Measurements from ENCODE around the gene KRT83. TPM values are rescaled to one million over a fixed set of nuclear protein-coding genes. Genes with fewer than 3 reads are reported as not detected.

KRT83 gene
- polyA plus RNA-seq, 3 donors, result not detected

GRCh38 chr12:52356762-52357580, 35.8 kb upstream of the KRT83 start:
- Histone ChIP-seq H3K4me1 (ENCODE audit: control insufficient read depth in 1 of 2, insufficient read depth in 2 of 2, low read length in 2 of 2) (no peaks in the 10 kb centered on the region), H3K4me2 (replicated peaks; ENCODE audit: extremely low read depth, low read length, poor library complexity, severe bottlenecking) (no peak overlapping the region), H3K36me3 (replicated peaks in 1 of 2; ENCODE audit: control insufficient read depth in 1 of 2, insufficient read depth in 2 of 2, low read length in 2 of 2) (no peaks in the 10 kb centered on the region), H3K27ac (ENCODE audit: low read depth in 1 of 2, low read length in 2 of 2) (no peak overlapping the region), H3K9me3 (replicated peaks in 1 of 2; ENCODE audit: control insufficient read depth in 1 of 2, insufficient read depth in 1 of 2, low read length in 2 of 2) (no peaks in the 10 kb centered on the region), H3K79me2 (ENCODE audit: insufficient read depth, low read length) (no peaks in the 10 kb centered on the region), H4K20me1 (ENCODE audit: insufficient read depth, low read length) (no peaks in the 10 kb centered on the region), H2AFZ (ENCODE audit: insufficient read depth, low read depth, low read length, poor library complexity, severe bottlenecking) (no peak overlapping the region), H3K4me3 (replicated peaks in 1 of 3; ENCODE audit: low read depth in 2 of 3, low read length in 3 of 3) (no peak overlapping the region), H3K27me3 (ENCODE audit: control insufficient read depth in 2 of 2, insufficient read depth in 2 of 2, low read length in 2 of 2) (no peaks in the 10 kb centered on the region), H3K9ac (ENCODE audit: insufficient read depth, low read length, poor library complexity, severe bottlenecking) (no peak overlapping the region)
- Mint-ChIP-seq H3K36me3 (no peaks in the 10 kb centered on the region), H3K27ac (no peak overlapping the region), H3K9me3 (no peaks in the 10 kb centered on the region), H3K4me3 (no peak overlapping the region), H3K4me1 (peaks cover 6% of the 10 kb centered on the region), H3K27me3 (ENCODE audit: low read depth in 3 of 3) (peaks cover 0 to 14% (median 3%) of the 10 kb centered on the region in 3 donors)
- intact Hi-C loops (cut with micrococcal nuclease), result no loop called here
- TF ChIP-seq CTCF (IDR thresholded peaks at IDR 0.05), result no peak
- 97% methylated on average over 16 of the region's 20 CpGs for WGBS (ENCODE audit: insufficient coverage)
- no peak for DNase-seq

- intact Hi-C loops (cut with micrococcal nuclease), result no loop called here
- H3K36me3 Mint-ChIP-seq, result no peaks in the 10 kb centered on the region
Observed at GRCh38 chr12:52356031-52356761, 35.0 kb upstream of the KRT83 start.

More at GRCh38 chr12:52356031-52356761, 35.0 kb upstream of the KRT83 start:
- no peak overlapping the region for H3K9ac ChIP-seq (ENCODE audit: insufficient read depth, low read length, poor library complexity, severe bottlenecking)
- no peak overlapping the region for H3K27ac ChIP-seq (ENCODE audit: low read depth in 1 of 2, low read length in 2 of 2)
- no peak for DNase-seq
- Mint-ChIP-seq H3K9me3 (no peaks in the 10 kb centered on the region), H3K27me3 (ENCODE audit: low read depth in 3 of 3) (peaks cover 0 to 18% (median 3%) of the 10 kb centered on the region in 3 donors), H3K4me1 (peaks cover 6% of the 10 kb centered on the region), H3K27ac (no peak overlapping the region), H3K4me3 (no peak overlapping the region)
- no peak overlapping the region for H3K4me2 ChIP-seq (replicated peaks; ENCODE audit: extremely low read depth, low read length, poor library complexity, severe bottlenecking)
- no peak overlapping the region for H3K4me3 ChIP-seq (replicated peaks in 1 of 3; ENCODE audit: low read depth in 2 of 3, low read length in 3 of 3)
- no peak for TF ChIP-seq CTCF (IDR thresholded peaks at IDR 0.05)
- no peaks in the 10 kb centered on the region for H3K27me3 ChIP-seq (ENCODE audit: control insufficient read depth in 2 of 2, insufficient read depth in 2 of 2, low read length in 2 of 2)
- H3K9me3 ChIP-seq (replicated peaks in 1 of 2; ENCODE audit: control insufficient read depth in 1 of 2, insufficient read depth in 1 of 2, low read length in 2 of 2), result no peaks in the 10 kb centered on the region
- H3K36me3 ChIP-seq (replicated peaks in 1 of 2; ENCODE audit: control insufficient read depth in 1 of 2, insufficient read depth in 2 of 2, low read length in 2 of 2), result no peaks in the 10 kb centered on the region
- H4K20me1 ChIP-seq (ENCODE audit: insufficient read depth, low read length), result no peaks in the 10 kb centered on the region
- WGBS (ENCODE audit: insufficient coverage), result 95% methylated on average over 43 of the region's 56 CpGs
- no peaks in the 10 kb centered on the region for H3K79me2 ChIP-seq (ENCODE audit: insufficient read depth, low read length)
- no peaks in the 10 kb centered on the region for H3K4me1 ChIP-seq (ENCODE audit: control insufficient read depth in 1 of 2, insufficient read depth in 2 of 2, low read length in 2 of 2)
- no peak overlapping the region for H2AFZ ChIP-seq (ENCODE audit: insufficient read depth, low read depth, low read length, poor library complexity, severe bottlenecking)

Measured in CD14-positive monocyte (primary cell).